Measurements from ENCODE around the gene DOCK9.

Gene DOCK9

DNA sequence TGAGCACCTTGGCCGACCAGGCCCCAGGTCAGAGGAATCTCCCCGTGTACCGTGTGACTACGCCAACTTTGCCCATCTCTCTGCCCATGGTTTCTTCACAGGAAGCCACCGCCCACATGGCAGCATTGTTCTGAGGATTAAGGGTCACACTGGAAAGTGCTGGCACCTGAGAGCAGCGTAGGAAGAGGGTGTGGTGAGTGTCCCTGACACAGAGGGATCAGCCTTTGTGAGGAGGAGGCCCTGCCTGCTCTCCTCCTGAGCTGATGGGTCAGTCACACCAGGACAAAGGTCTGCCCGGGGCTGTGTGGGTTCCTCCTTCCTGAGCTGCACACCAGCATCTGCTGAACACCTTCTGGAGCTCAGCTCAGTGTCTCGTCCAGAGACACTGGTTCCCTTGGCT lies 193.2 kb downstream of the DOCK9 start:
- DNase-seq = no peak

DNA sequence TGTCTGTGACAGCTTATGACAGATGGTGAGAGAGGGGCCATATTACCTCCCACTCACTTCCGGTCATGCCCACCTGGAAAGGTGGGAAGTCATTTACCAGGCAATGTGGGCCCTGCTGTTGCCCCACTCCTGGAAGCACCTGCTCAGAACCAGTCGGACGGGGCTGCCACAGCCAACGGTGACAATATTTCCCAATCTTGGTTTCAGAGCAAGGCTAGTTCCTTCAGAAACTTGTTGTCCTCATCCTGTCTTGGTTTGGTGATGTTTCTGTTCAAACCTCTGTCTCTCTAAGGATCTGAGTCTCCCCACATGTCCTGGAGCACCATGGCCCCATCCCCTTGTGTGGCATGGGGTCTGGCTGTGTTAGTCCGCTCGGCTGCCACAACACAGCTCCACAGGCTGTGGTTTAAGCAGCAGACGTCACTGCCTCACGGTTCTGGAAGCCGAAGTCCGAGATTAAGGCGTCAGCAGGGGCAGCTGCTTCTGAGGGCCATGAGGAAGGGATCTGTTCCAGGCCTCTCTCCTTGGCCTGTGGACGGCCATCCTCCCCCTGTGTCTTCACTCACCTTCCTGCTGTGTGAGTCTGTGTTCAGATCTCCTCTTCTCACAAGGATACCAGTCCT lies 193.9 kb downstream of the DOCK9 start:
- no peak for DNase-seq

GRCh38 chr13:98782654-98783053 lies 195.2 kb downstream of the DOCK9 start:
- DNase-seq = no peak

DNA sequence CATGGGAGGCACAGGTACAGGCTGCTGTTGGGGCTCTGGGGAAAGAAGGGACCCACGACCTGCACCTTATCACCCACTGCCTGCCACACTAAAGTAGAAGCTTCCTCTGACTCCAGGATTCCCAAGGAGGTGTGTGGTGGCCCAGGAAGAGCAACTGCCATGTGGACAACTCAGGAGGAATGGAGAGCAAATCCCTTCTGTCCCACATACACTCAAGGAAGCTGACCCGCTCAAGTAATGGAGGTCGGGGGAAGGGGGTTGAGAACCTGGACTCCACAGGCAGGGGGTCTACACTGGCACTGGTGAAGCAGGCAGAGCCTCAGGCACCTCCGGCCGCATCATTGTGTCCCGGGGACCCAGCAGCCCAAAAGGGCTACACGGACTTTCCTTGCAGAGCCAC lies 196.0 kb downstream of the DOCK9 start:
- no peak for DNase-seq

GRCh38 chr13:98781470-98781869 lies 196.4 kb downstream of the DOCK9 start:
- no peak for DNase-seq

DNA sequence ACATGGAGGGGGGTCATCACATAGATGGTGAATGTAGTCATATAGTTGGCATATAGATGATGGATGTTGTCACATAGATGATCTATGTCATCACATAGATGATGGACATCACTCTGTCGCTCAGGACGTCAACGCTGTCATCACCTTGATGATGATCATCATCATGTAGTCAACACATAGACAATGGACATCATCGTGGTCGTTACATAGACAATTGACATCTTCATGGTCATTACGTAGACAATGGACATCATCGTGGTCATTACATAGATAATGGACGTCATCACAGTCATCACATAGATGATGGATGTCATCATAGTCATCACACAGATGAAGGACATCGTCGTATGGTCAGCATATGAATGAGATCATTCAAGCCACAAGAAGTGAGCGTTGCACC lies 196.8 kb downstream of the DOCK9 start:
- DNase-seq = no peak

- DNase-seq = no peak
Measured at GRCh38 chr13:98780451-98780850, 197.4 kb downstream of the DOCK9 start.

GRCh38 chr13:98779695-98780094 lies 198.2 kb downstream of the DOCK9 start:
- DNase-seq = no peak

- DNase-seq = no peak
Measured at GRCh38 chr13:98778749-98779148, 199.1 kb downstream of the DOCK9 start.

DNA sequence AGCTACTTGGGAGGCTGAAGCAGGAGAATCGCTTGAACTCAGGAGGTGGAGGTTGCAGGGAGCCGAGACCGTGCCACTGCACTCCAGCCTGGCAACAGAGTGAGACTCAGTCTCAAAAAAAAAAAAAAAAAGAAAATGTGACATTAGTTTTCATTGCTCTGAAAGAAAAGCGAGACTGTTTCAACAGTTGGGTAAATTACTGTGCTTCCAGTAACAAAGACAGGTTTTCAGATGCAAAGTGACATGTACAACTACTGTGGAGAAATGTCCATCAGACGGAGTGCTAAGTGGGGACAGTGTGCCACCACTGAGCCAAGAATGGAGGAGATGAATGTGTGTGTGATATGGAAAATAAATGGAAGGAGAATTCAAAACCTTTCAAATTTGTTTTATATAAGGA lies 201.2 kb downstream of the DOCK9 start:
- no peak for DNase-seq

GRCh38 chr13:98775844-98776598 lies 201.8 kb downstream of the DOCK9 start:
- DNase-seq = no peak

DNA sequence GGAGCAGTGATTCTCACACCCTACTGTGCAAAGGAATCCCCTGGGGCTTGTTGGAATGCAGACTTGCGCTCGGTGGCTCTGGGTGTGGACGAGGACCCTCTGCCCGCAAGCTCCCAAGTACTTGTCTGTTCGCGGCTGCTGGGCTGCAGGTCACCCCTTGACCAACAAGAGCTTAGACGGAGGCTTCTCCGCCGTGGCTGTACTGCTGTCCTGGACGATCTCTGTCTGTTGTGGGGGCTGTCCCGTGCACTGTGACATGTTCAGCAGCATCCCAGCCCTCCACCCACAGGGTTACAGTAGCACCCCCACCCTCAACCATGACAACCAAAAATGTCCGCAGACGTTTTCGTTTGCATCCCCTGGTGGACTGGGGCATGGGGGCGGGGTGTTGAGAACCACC lies 202.5 kb downstream of the DOCK9 start:
- DNase-seq = no peak

DNA sequence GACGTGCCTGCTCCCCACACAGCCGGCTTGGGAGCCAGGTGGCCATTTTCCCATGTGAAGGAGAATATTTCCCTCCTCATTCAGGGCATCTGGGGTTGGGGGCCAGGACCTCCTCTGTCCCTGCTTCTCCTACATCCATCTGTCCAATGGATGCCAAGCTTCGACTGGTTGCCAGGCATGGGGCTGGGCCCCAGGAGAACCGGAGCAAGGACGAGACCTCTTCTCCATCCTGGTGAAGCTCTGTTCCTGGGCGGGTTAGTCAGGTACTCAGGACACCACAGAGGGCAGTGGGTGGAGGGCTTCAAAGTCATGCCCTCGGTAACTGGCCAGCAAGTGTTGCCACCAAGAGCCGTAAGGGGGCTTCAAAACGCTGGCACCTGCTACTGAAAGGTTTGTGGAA lies 203.1 kb downstream of the DOCK9 start:
- DNase-seq = no peak

DNA sequence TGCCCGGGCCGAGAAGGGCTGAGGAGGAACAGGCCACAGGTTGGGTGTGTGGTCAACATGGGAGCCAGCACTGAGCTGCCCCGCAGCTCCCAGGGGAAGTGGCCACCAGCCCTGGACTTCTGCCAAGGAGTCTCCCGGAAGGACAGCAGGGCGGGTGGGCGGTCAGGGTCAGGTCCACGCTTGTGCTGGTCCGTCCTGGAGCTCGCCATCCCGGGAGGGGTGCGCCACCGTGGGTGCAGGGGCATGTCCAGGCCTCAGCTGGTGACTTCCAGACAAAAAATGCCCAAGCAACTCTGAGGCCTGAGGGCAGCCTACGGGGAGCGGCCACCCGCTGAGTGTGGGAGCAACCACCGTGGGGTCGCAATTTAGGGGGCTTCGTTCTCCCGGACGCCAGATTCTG lies 203.9 kb downstream of the DOCK9 start:
- DNase-seq = no peak

DNA sequence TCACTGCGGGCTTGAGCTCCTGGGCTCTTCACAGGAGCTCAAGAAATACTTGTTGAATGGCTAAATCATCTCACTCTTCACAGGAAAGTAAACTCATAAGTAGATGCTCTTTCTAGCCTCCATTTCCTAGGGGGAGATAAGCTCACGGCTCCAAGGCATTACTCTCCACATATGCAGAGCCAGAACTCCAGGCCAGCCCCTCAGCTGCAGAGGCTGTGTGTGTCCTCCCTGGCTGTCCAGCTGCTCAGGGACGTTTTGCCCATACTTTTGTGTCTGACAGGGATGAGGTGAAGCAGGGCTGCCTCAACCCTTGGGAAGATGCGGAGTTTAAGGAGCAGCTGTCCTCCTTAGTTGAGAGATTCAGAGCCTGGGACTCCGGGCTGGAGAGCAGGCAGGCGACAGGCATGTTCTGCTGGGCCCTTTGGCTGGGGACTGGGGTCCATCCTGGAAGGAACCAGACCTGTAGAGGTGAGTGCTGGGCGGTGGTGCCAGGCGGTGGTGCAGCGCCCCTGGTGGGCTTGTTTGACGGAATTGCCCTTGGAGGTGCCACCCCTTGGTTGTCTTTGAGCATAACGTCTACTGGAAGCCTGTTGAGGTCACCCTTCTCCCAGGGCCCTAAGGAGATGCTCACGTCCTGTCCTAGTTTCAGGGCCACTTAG lies 204.9 kb downstream of the DOCK9 start:
- DNase-seq = no peak

- DNase-seq = no peak
Measured at GRCh38 chr13:98771838-98772611, 205.8 kb downstream of the DOCK9 start.

- DNase-seq = no peak
Measured at GRCh38 chr13:98769736-98770135, 208.1 kb downstream of the DOCK9 start.

- no peak for DNase-seq
Measured at GRCh38 chr13:98768522-98768921, 209.3 kb downstream of the DOCK9 start.

GRCh38 chr13:98766697-98767096 lies 211.2 kb downstream of the DOCK9 start:
- no peak for DNase-seq

- no peak for DNase-seq
Measured at GRCh38 chr13:98765996-98766519, 211.8 kb downstream of the DOCK9 start.

DNA sequence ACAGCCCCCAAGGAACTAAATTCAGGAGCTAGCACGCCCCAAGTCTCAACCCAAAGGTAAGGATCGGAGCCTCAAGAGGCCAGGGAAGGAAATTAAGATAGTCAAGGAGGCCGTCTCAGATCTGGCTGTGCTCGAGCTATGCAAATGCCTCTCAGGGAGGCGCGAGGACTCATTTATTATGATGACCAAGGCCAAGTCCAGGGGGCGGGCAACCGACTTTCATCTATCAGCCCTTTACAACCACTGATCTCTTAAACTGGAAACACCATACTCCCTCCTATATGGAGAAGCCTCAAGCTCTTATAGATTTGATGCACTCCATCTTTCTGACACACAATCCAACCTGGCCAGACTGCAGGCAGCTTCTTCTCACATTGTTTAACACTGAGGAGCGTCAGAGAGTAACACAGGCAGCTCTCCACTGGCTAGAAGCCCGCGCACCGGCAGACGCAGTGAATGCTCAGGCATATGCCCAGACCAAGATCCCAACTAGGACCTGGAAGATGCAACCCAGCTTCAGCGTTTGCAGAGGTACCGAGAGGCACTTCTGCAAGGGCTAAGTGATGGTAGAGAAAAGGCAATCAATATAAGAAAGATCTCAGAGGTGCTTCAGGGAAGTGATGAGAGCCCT lies 215.8 kb downstream of the DOCK9 start:
- no peak for DNase-seq

GRCh38 chr13:98761126-98761985 lies 216.5 kb downstream of the DOCK9 start:
- no peak for DNase-seq

Data from stimulated activated CD4-positive, alpha-beta T cell treated with anti-CD3 and anti-CD28 coated beads, Interleukin-15, amount 100 ng/mL, for 24 hours (primary cell).